Measurements from ENCODE around the gene TMEM240.
"Not testable (repeated sequence)": the region's sequence is repeated elsewhere in the genome, so short reads cannot be mapped to it uniquely, and the experiment has no call there.

TMEM240 gene

GRCh38 chr1:1523226-1523625, 17.2 kb downstream of the TMEM240 start:
- not testable (repeated sequence) for DNase-seq

DNA sequence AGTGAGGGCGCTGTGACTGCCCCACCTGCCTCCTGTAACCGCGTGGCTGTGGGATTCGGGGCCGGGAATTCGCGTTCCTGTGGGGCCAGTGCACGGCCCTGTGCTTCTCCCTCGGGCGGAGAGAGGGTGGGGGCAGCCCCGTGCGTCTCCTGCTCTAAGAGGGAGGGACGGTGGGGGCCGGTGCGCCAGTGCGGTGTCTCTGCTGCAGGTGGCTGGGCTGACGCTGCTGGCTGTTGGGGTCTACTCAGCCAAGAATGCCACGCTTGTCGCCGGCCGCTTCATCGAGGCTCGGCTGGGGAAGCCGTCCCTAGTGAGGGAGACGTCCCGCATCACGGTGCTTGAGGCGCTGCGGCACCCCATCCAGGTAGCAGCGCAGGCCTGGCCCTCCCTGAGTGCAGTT, 17.9 kb downstream of the TMEM240 start:
- not testable (repeated sequence) for DNase-seq

GRCh38 chr1:1521331-1521730, 19.1 kb downstream of the TMEM240 start:
- no peak for DNase-seq

DNA sequence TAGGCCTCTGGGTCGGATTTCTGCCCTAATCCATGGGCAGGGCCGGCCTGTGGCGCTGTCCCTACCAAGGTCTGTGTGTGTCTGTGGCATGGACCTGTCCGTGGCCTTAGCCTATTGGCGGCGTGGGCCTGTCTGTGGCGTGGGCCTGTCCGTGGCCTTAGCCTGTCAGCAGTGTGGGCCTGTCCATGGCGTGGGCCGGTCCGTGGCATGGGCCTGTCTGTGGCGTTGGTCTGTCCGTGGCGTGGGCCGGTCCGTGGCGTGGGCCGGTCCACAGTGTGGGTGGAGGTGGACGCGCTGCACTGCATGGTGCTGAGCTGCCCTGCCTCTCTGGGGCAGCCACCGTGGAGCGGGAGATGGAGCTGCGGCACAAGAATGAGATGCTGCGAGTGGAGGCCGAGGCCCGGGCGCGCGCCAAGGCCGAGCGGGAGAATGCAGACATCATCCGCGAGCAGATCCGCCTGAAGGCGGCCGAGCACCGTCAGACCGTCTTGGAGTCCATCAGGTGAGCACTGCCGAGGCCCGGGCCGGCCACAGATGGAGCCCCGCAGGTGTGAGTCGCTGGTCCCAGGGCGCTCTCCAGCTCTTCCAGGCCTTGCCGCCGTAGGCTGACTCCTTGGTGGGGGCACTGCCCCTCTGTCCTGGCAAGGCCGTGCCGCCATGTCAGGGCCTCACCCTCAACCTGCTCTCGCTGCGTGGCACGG, 20.5 kb downstream of the TMEM240 start:
- not testable (repeated sequence) for DNase-seq

- not testable (repeated sequence) for DNase-seq
Observed at GRCh38 chr1:1518621-1519007, 21.8 kb downstream of the TMEM240 start.

GRCh38 chr1:1517973-1518620, 22.3 kb downstream of the TMEM240 start:
- DNase-seq = no peak

GRCh38 chr1:1516923-1517322, 23.5 kb downstream of the TMEM240 start:
- not testable (repeated sequence) for DNase-seq

GRCh38 chr1:1514376-1514775, 26.0 kb downstream of the TMEM240 start:
- not testable (repeated sequence) for DNase-seq

- DNase-seq = not testable (repeated sequence)
Observed at GRCh38 chr1:1513675-1514074, 26.7 kb downstream of the TMEM240 start.

GRCh38 chr1:1512425-1512824, 28.0 kb downstream of the TMEM240 start:
- peak; percentile 16 for DNase-seq

DNA sequence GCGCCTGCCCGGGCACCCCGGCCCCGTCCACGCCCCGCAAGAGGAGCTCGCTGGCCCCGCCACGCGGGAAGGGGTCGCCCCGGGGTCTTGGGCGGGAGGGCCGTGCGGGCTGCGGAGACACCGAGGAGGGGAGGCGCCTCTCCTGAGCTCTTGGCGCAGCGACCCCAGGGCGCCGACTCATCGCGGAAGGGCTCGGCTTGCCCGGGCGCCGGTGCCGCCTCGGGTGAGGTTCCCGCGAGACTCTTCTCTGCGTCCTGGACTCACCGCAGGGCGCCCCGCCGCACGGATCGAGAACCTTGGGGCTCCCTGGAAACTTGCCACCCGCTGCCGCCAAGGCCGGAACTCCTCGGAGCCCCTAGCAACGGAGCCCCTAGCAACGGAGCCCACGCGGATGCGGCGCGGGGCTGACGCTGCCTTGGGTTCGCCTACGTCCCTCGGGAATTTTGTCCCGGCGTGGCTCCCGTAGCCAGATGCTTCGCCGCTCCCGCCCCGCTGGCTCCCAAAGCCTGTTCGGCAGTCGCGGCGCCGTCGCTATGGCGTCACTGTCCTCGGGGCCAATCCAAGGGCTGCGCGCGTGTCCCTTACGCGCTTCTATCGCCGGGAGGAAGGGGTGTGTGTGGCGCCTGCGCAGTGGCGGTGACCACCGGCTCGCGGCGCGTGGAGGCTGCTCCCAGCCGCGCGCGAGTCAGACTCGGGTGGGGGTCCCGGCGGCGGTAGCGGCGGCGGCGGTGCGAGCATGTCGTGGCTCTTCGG, 28.7 kb downstream of the TMEM240 start, which contains the start of gene ATAD3A:
Gene ATAD3A (plus strand): TSS at position 630 of the 753 bp plus-strand sequence. CDS start 107 bp downstream, at position 737.
- DNase-seq = peak; percentile 97

DNA sequence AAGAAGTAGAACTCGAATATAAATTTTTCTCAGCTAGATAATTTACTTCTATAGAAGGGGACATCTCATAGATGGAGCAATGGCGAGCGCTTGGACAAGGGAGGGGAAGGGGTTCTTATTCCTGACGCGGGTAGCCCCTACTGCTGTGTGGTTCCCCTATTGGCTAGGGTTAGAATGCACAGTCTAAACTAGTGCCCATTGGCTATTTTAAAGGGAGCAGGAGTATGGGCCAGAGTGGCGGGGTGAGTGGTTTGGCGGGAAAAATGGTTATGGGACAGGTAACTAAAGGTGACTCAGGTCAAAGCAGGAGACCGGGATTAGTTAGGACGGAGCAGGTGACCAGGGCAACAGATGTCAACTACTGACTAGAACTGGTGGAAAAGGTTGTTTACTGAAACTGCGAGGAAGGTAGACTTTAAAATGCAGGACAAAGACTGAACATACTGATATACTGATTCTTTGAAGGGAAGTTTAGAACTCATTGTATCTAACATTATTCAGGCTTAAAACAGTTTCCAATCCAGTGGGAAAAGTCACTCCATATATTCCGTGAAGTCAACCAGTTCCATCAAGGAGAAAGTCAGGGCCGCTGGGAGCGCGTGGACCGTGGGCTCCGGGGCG, 29.4 kb downstream of the TMEM240 start:
- DNase-seq = no peak

- not testable (repeated sequence) for DNase-seq
Observed at GRCh38 chr1:1509465-1509850, 31.0 kb downstream of the TMEM240 start.

GRCh38 chr1:1508775-1509464, 31.5 kb downstream of the TMEM240 start:
- not testable (repeated sequence) for DNase-seq

- DNase-seq = no peak
Observed at GRCh38 chr1:1507305-1507704, 33.1 kb downstream of the TMEM240 start.

DNA sequence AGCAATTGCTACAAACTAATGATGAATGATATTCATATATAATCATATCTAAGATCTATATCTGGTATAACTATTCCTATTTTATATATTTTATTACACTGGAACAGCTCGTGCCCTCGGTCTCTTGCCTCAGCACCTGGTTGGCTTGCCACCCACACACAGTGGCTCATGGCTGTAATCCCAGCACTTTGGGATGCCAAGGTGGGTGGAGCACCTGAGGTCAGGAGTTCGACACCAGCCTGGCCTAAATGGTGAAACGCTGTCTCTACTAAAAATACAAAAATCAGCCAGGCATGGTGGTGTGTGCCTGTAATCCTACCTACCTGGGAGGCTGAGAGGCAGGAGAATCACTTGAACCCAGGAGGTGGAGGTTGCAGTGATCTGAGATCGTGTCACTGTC, 34.6 kb downstream of the TMEM240 start:
- DNase-seq = not testable (repeated sequence)

DNA sequence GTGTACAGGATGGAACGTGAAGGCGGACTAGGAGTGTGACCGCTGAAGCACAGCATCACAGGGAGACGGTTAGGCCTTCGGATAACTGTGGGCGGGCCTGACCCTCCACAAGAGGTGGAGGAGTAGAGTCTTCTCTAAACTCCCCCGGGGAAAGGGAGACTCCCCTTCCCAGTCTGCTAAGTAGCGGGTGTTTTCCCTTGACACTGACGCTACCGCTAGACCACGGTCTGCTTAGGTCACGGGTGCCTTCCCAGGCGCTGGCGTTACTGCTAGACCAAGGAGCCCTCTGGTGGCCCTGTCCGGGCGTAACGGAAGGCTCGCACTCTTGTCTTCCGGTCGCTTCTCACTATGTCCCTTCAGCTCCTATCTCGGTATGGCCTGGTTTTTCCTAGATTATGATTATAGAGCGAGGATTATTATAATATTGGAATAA, 35.0 kb downstream of the TMEM240 start:
- not testable (repeated sequence) for DNase-seq

GRCh38 chr1:1504777-1505365, 35.6 kb downstream of the TMEM240 start:
- peak; percentile 69 for DNase-seq

- not testable (repeated sequence) for DNase-seq
Observed at GRCh38 chr1:1495461-1495975, 44.9 kb downstream of the TMEM240 start.

DNA sequence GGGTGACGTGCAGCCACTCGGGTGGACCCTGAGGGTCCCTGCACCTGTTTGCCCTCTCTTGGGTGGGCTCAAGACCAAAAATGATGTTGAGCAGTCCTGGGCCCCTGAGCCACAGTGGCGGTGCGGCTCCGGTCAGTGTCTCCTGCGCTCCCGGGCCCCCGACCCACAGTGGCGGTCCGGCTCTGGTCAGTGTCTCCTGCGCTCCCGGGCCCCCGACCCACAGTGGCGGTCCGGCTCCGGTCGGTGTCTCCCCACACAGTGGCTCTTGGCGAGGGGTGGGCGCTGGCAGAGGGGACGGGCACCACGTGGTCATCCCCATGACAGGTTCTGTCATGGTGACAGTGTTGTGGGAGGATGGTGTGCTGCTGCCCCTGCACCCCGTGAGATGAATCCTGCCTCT, 46.1 kb downstream of the TMEM240 start:
- DNase-seq = not testable (repeated sequence)

- DNase-seq = no peak
Observed at GRCh38 chr1:1491601-1492000, 48.8 kb downstream of the TMEM240 start.
